ENCODE measurements around the gene ZCCHC14. TPM values are rescaled to one million over a fixed set of nuclear protein-coding genes. Genes with fewer than 3 reads are reported as not detected.

Gene ZCCHC14
- total and polyA plus RNA-seq, 2 of the 13 experiments (the other 11 are each of a cell fraction or from before 2014, with no cell fraction given) = 12.4 to 12.5 TPM

- TF ChIP-seq BHLHE40 (IDR thresholded peaks at IDR 0.05; ENCODE audit: low read length) = peak; percentile 66
- 0 out of 2 replicates have a peak, but pooled peaks have one; percentile 46 for TF ChIP-seq ZMAT3 (CRISPR knock-in tag; conservative IDR thresholded peaks at IDR 0.05)
- TF ChIP-seq ZNF800 (CRISPR knock-in tag; IDR thresholded peaks at IDR 0.05) = peak; percentile 72; the same call in 1 of the 2 replicates
- 0 out of 2 replicates have a peak, but pooled peaks have one; percentile 51 for TF ChIP-seq RFXAP (CRISPR knock-in tag; IDR thresholded peaks at IDR 0.05; ENCODE audit: borderline replicate concordance)
- TF ChIP-seq SRY (CRISPR knock-in tag; IDR thresholded peaks at IDR 0.05) = peak; percentile 71; the same call in 1 of the 2 replicates
- peak; percentile 73 for TF ChIP-seq ZFY (CRISPR knock-in tag; IDR thresholded peaks at IDR 0.05)
- TF ChIP-seq ARNTL (CRISPR knock-in tag; IDR thresholded peaks at IDR 0.05) = peak; percentile 38; the same call in 1 of the 2 replicates
- 0 out of 2 replicates have a peak, but pooled peaks have one; percentile 19 for TF ChIP-seq ZNF605 (CRISPR knock-in tag; IDR thresholded peaks at IDR 0.05)
- 0 out of 2 replicates have a peak, but pooled peaks have one; percentile 40 for TF ChIP-seq ZNF160 (CRISPR knock-in tag; IDR thresholded peaks at IDR 0.05)
- TF ChIP-seq ISX (CRISPR knock-in tag; conservative IDR thresholded peaks at IDR 0.05) = 0 out of 2 replicates have a peak, but pooled peaks have one; percentile 47
- TF ChIP-seq HNF4A (CRISPR knock-in tag; IDR thresholded peaks at IDR 0.05) = 0 out of 2 replicates have a peak, but pooled peaks have one; percentile 1
- TF ChIP-seq POGK (CRISPR knock-in tag; conservative IDR thresholded peaks at IDR 0.05) = 0 out of 2 replicates have a peak, but pooled peaks have one; percentile 34
- TF ChIP-seq ZMYM4 (CRISPR knock-in tag; IDR thresholded peaks at IDR 0.05) = 0 out of 2 replicates have a peak, but pooled peaks have one; percentile 19
- 0 out of 2 replicates have a peak, but pooled peaks have one; percentile 20 for TF ChIP-seq PAX8 (CRISPR knock-in tag; IDR thresholded peaks at IDR 0.05; ENCODE audit: borderline replicate concordance)
- TF ChIP-seq ZNF609 (CRISPR knock-in tag; IDR thresholded peaks at IDR 0.05; ENCODE audit: borderline replicate concordance) = peak; percentile 43; the same call in 1 of the 2 replicates
Measured at GRCh38 chr16:87490799-87491521, 1.9 kb downstream of the ZCCHC14 start (continued).

All from HepG2 (cell line).